Heart left ventricle (tissue), 13 donors: Measurements from ENCODE around the gene DAND5.

Experiments
- POLR2A ChIP-seq, 2 donors: fragments of 450-650 bp; IDR thresholded peaks; one replicate each; pipeline ENCODE4 v1.6.1; 2017; ENCODE audit warnings: antibody characterized with exemption in 2 of 2, mild to moderate bottlenecking in 2 of 2, moderate library complexity in 2 of 2
- TF ChIP-seq, protein P1 (sequence below), 12 donors: fragments of 200-600 bp; sonication (generic) in 4 of 12; IDR thresholded peaks; one replicate each; pipeline versions ENCODE4 v1.5.0 to v1.8.0; 2018 to 2022; ENCODE audit warnings: antibody characterized with exemption in 12 of 12, mild to moderate bottlenecking in 5 of 12
- donor health status: ischemic (EF 13 %, LVEDD 7.1; RV severe dilation, severe dysfunction).
- donor health status: DM: no; HTN: yes; CAD: no.
- donor health status: DM: no; HTN: no; CAD: no.
- donor health status: ischemic (EF 25% LVEDD 6.9; RV normal size, moderate dysfunction).
- donor health status: ischemic (EF 25% LVEDD 5.7; RV mildly dilated, moderate dysfunction).
- donor health status: ischemic (EF 35%, LVEDD 5.7; RV mildly dilated, moderate dysfunction).
- donor health status: nonischemic (EF 11% LVEDD 7.7; RV severe dilation, severe dysfunction).
- donor health status: DM: yes; HTN: yes; CAD: no.
- donor health status: PGD.
- donor health status: ischemic (EF 29% LVEDD 5.4; RV normal size, mild dysfunction).
- donor health status: nonischemic (EF 23%, LVEDD 6.1; RV moderate dilation, normal function).

DNA sequence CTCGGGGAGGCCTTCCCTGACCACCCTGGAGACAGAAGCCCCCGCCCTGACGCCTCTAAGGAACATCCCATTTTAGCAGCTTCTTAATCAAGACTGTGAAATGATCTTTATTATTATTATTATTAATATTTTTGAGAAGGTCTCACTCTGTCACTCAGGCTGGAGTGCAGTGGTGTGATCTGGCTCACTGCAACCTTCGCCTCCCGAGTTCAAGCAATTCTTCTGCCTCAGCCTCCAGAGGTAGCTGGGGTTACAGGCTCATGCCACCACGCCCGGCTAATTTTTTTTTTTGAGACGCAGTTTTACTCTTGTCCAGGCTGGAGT, 3.6 kb upstream of the DAND5 start:
- TF ChIP-seq, protein P1, sequence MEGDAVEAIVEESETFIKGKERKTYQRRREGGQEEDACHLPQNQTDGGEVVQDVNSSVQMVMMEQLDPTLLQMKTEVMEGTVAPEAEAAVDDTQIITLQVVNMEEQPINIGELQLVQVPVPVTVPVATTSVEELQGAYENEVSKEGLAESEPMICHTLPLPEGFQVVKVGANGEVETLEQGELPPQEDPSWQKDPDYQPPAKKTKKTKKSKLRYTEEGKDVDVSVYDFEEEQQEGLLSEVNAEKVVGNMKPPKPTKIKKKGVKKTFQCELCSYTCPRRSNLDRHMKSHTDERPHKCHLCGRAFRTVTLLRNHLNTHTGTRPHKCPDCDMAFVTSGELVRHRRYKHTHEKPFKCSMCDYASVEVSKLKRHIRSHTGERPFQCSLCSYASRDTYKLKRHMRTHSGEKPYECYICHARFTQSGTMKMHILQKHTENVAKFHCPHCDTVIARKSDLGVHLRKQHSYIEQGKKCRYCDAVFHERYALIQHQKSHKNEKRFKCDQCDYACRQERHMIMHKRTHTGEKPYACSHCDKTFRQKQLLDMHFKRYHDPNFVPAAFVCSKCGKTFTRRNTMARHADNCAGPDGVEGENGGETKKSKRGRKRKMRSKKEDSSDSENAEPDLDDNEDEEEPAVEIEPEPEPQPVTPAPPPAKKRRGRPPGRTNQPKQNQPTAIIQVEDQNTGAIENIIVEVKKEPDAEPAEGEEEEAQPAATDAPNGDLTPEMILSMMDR (IDR thresholded peaks at IDR 0.05) = no peak
- no peak for TF ChIP-seq POLR2A (IDR thresholded peaks at IDR 0.05)
